Body of pancreas (tissue), 4 donors: ENCODE results near the gene ADAM15. TPM values are rescaled to one million over a fixed set of nuclear protein-coding genes. Genes with fewer than 3 reads are reported as not detected.
A peak's percentile ranks its signal among the peaks of the same experiment; 100 is the strongest.

Experiments used
- ATAC-seq: fragments of 150-250 bp; one replicate; pipeline ENCODE4 v1.9.1; 2016
- DNase-seq, 4 donors: peaks; one replicate each; pipeline ENCODE4 v3.0.0-alpha.2; 2019
- H3K27ac ChIP-seq, 4 donors: fragments of 200-600 bp; sonication (generic); 1 replicate in 3 of 4; 2 replicates in 1 of 4; pipeline versions ENCODE4 v1.5.1 to v1.6.1; 2016 to 2019; ENCODE audit warnings: mild to moderate bottlenecking in 1 of 4, mixed read lengths in 1 of 4, moderate library complexity in 1 of 4
- H3K27me3 ChIP-seq, 2 donors: fragments of 200-600 bp; sonication (generic); one replicate each; pipeline ENCODE4 v1.6.0; 2016; ENCODE audit warnings: mild to moderate bottlenecking in 1 of 2
- H3K36me3 ChIP-seq, 2 donors: fragments of 200-600 bp; sonication (generic); replicated peaks in 1 of 2; 2 replicates each; pipeline ENCODE4 v1.5.1; 2016; ENCODE audit warnings: low read depth in 2 of 2; ENCODE audit not compliant: insufficient read depth in 1 of 2
- H3K4me1 ChIP-seq: fragments of 200-600 bp; sonication (generic); one replicate; pipeline ENCODE4 v1.6.0; 2016
- H3K4me3 ChIP-seq, 2 donors: fragments of 200-600 bp; sonication (generic); 1 replicate in 1 of 2; 2 replicates in 1 of 2; pipeline ENCODE4 v1.5.1; 2016 to 2019
- H3K9me3 ChIP-seq, 3 donors: fragments of 200-600 bp; sonication (generic); 1 replicate in 2 of 3; 2 replicates in 1 of 3; pipeline ENCODE4 v1.5.1; 2016
- POLR2A ChIP-seq, 3 donors: fragments of 450-650 bp; IDR thresholded peaks; one replicate each; pipeline ENCODE4 v1.6.1; 2016; ENCODE audit warnings: antibody characterized with exemption in 3 of 3, mild to moderate bottlenecking in 2 of 3
- WGBS, 2 donors: methylation state at CpG; one replicate each; pipeline ENCODE4 v1.1.5; 2017; 5-methylcytosine and 5-hydroxymethylcytosine counted together
- intact Hi-C: fragments of 100-400 bp; cut with DNase I; formaldehyde crosslinking; loops from one replicate; pipeline ENCODE4 v1.15.1; 2023
- total RNA-seq, 2 donors: library from RNA; depleted of rRNA; stranded (reverse); fragments of >200 nt; gene quantifications; one replicate each; pipeline ENCODE4 v1.1.0, GENCODE V29; 2016
- TF ChIP-seq, protein P1 (sequence below), 7 experiments: fragments of 450-650 bp in 4 of 7; fragments of 200-600 bp in 3 of 7; sonication (generic) in 3 of 7; IDR thresholded peaks; one replicate each; pipeline ENCODE4 v1.5.1; 2016 to 2019; ENCODE audit warnings: antibody characterized with exemption in 7 of 7

The ADAM15 gene
- total RNA-seq, 2 donors from 2014 or later = 37.2 to 48.5 TPM

DNA sequence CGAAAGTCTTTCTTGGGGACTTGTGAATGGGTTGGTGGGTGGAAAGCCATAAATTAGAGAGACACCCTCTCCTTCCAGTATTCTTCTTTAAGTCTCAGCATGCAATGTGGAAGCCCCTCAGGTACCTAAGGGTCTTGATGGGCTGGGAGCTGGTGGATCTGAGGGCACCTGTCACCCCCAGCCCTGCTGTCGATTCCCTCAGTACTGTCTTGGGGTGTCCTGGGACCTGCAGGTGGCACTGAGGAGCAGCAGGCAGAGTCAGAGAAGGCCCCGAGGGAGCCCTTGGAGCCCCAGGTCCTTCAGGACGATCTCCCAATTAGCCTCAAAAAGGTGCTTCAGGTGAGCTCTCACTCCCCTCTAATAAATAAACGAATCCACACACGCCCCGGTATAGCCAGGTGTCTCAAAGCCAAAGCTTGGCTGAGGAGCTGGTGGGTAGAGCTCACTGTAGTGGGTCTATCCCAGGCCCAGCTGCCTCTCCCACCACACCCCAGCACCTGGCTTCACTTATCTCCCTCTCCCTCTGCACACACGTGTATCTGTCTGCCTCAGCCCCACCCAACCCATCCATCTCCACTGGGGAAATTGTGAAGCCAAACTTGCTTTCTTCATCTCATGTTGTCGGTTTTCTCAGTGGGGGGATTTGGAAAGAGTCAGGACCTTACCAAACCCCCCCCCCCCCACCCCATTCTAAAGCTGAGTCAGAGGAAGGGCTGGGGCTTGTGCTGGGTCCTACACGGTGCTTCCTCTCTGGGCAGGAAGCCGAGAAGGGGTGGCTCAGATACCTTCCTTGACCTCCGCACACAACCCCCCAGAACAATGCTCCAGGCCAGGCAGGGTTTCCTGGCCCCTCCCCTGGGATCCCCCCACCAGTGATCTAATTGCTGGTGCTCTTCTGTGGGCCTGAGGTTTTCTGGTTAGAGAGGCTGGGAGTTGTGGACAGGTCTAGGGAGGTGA lies 1.6 kb downstream of the ADAM15 start:
- DNase-seq = peak in 2 of 4 donors; percentile 31 to 39
- TF ChIP-seq POLR2A (IDR thresholded peaks at IDR 0.05) = no peak
- TF ChIP-seq, protein P1, sequence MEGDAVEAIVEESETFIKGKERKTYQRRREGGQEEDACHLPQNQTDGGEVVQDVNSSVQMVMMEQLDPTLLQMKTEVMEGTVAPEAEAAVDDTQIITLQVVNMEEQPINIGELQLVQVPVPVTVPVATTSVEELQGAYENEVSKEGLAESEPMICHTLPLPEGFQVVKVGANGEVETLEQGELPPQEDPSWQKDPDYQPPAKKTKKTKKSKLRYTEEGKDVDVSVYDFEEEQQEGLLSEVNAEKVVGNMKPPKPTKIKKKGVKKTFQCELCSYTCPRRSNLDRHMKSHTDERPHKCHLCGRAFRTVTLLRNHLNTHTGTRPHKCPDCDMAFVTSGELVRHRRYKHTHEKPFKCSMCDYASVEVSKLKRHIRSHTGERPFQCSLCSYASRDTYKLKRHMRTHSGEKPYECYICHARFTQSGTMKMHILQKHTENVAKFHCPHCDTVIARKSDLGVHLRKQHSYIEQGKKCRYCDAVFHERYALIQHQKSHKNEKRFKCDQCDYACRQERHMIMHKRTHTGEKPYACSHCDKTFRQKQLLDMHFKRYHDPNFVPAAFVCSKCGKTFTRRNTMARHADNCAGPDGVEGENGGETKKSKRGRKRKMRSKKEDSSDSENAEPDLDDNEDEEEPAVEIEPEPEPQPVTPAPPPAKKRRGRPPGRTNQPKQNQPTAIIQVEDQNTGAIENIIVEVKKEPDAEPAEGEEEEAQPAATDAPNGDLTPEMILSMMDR (IDR thresholded peaks at IDR 0.05) = peak in 4 of 7 experiments; percentile 14 to 23 (median 18)
- 44 to 65% methylated on average over 9 to 12 of the region's 12 CpGs for WGBS, 2 donors
- H3K4me3 ChIP-seq = no peak overlapping the region
- no peak for ATAC-seq
- H3K27ac ChIP-seq = peak overlapping the region in 3 of 4 donors; percentile 31 to 93 (median 84)
- H3K27me3 ChIP-seq = no peaks in the 10 kb centered on the region
- H3K36me3 ChIP-seq = no peaks in the 10 kb centered on the region
- peaks cover 31% of the 10 kb centered on the region for H3K4me1 ChIP-seq
- intact Hi-C loops = no loop called here
- no peaks in the 10 kb centered on the region for H3K9me3 ChIP-seq

DNA sequence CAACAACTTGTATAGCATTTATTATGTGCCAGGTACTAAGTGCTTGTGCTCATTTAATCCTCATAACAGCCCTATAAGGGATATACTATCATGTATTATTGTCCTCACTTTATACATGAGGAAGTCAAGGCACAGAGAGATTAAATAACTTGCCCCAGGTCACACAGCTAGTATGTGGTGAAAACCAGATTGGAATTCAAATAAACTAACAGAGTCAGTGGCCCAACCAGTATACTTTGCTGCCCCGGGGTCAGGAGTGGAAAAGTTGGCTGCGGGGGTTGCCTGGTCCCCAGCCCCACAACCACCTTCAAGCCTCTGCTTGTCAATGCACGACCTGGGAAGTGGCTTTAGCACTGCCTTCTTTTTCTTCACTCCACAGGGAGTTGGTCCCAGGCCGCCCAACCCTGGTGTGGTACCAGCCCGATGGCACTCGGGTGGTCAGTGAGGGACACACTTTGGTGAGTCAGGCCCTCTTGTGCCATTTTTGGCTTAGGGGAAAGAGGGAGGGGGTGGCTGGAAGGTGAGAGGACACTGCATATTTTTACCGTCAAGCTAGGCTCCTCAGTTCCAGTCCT lies 2.5 kb downstream of the ADAM15 start:
- Histone ChIP-seq H3K4me1 (peaks cover 31% of the 10 kb centered on the region), H3K4me3 (no peak overlapping the region), H3K27me3 (no peaks in the 10 kb centered on the region), H3K27ac (no peak overlapping the region), H3K9me3 (no peaks in the 10 kb centered on the region), H3K36me3 (no peaks in the 10 kb centered on the region)
- no peak for TF ChIP-seq POLR2A (IDR thresholded peaks at IDR 0.05)
- intact Hi-C loops = no loop called here
- no peak for ATAC-seq
- WGBS, 2 donors = 80 to 82% methylated on average over 3 to 7 of the region's 7 CpGs
- DNase-seq = no peak

DNA sequence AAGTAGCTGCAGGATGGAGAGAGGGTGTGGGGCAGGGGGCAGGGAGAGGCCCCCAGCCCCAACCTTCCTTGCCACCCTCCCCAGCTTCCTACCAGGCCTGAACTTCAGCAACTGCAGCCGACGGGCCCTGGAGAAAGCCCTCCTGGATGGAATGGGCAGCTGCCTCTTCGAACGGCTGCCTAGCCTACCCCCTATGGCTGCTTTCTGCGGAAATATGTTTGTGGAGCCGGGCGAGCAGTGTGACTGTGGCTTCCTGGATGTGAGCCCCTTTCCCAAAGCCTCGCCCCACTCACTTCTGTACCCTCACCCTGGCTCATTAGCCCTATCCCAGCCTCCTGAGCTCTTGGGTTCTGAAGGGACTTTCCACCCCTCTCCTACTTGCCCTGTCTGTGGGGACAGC lies 6.0 kb downstream of the ADAM15 start:
- whole genome bisulfite sequencing, 2 donors = 87 to 96% methylated on average over 8 of the region's 8 CpGs
- TF ChIP-seq, protein P1 (IDR thresholded peaks at IDR 0.05) = no peak
- no peak for TF ChIP-seq POLR2A (IDR thresholded peaks at IDR 0.05)
- H3K36me3 ChIP-seq = no peaks in the 10 kb centered on the region

DNA sequence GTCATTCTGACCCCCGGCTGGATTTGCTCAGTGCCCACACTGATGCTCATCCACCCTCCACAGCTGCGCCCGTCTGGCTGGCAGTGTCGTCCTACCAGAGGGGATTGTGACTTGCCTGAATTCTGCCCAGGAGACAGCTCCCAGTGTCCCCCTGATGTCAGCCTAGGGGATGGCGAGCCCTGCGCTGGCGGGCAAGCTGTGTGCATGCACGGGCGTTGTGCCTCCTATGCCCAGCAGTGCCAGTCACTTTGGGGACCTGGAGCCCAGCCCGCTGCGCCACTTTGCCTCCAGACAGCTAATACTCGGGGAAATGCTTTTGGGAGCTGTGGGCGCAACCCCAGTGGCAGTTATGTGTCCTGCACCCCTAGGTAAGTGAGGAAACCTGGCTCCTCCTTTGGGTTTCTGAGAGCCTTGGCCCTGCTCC lies 6.7 kb downstream of the ADAM15 start:
- no peaks in the 10 kb centered on the region for H3K36me3 ChIP-seq

More for the DNA sequence above, 6.0 kb downstream of the ADAM15 start:
- no peak overlapping the region for H3K27ac ChIP-seq
- intact Hi-C loops = no loop called here
- DNase-seq = no peak
- H3K4me1 ChIP-seq = peaks cover 17% of the 10 kb centered on the region
- no peaks in the 10 kb centered on the region for H3K27me3 ChIP-seq
- no peak for ATAC-seq
- H3K9me3 ChIP-seq = no peaks in the 10 kb centered on the region
- no peak overlapping the region for H3K4me3 ChIP-seq

DNA sequence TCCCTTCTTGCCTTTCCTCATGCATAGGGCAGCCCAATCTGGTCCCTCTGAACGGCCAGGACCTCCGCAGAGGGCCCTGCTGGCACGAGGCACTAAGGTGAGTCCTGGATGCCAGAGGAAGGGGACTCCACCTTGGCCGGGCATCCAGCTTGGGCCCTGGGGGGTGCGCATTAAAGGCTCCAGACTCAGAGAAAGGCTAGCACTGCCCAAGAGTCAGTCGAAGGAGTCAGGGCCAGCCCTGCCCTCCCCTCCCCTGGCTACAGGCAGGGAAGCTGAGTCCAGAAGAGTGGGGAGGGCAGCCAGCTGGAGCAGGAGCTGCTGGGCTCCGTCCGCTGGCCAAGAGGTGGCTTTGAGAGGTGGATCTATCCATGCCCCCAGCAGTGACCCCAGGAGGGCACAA lies 9.6 kb downstream of the ADAM15 start:
- ATAC-seq = no peak
- intact Hi-C loops = no loop called here

More for the DNA sequence above, 6.7 kb downstream of the ADAM15 start:
- H3K27ac ChIP-seq = no peak overlapping the region
- no peak overlapping the region for H3K4me3 ChIP-seq
- no peak for DNase-seq
- intact Hi-C loops = no loop called here
- no peaks in the 10 kb centered on the region for H3K27me3 ChIP-seq
- H3K4me1 ChIP-seq = peaks cover 17% of the 10 kb centered on the region
- no peaks in the 10 kb centered on the region for H3K9me3 ChIP-seq
- 92 to 93% methylated on average over 3 to 13 of the region's 13 CpGs for WGBS, 2 donors
- no peak for ATAC-seq
- TF ChIP-seq, protein P1 (IDR thresholded peaks at IDR 0.05) = no peak
- TF ChIP-seq POLR2A (IDR thresholded peaks at IDR 0.05) = no peak

More for the DNA sequence above, 9.6 kb downstream of the ADAM15 start:
- Histone ChIP-seq H3K4me1 (peaks cover 35% of the 10 kb centered on the region), H3K27me3 (no peaks in the 10 kb centered on the region), H3K36me3 (no peaks in the 10 kb centered on the region), H3K4me3 (no peak overlapping the region), H3K9me3 (no peaks in the 10 kb centered on the region), H3K27ac (no peak overlapping the region)
- no peak for TF ChIP-seq POLR2A (IDR thresholded peaks at IDR 0.05)
- TF ChIP-seq, protein P1 (IDR thresholded peaks at IDR 0.05) = no peak
- DNase-seq = no peak
- 79 to 93% methylated on average over 2 to 7 of the region's 8 CpGs for WGBS, 2 donors
